ENCODE data around the gene IFI44. TPM values are rescaled to one million over a fixed set of nuclear protein-coding genes. Genes with fewer than 3 reads are reported as not detected.

IFI44 gene
- total and polyA plus RNA-seq, 2 of the 13 experiments (the other 11 are each of a cell fraction or from before 2014, with no cell fraction given): not detected

- TF ChIP-seq ZHX2 (IDR thresholded peaks at IDR 0.05; ENCODE audit: low read depth): no peak
- TF ChIP-seq ZHX2 (CRISPR knock-in tag; IDR thresholded peaks at IDR 0.05; ENCODE audit: borderline replicate concordance): no peak
- TF ChIP-seq, protein P1, sequence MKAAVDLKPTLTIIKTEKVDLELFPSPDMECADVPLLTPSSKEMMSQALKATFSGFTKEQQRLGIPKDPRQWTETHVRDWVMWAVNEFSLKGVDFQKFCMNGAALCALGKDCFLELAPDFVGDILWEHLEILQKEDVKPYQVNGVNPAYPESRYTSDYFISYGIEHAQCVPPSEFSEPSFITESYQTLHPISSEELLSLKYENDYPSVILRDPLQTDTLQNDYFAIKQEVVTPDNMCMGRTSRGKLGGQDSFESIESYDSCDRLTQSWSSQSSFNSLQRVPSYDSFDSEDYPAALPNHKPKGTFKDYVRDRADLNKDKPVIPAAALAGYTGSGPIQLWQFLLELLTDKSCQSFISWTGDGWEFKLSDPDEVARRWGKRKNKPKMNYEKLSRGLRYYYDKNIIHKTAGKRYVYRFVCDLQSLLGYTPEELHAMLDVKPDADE (CRISPR knock-in tag; IDR thresholded peaks at IDR 0.05): no peak
- peak; percentile 56; the same call in 1 of the 2 replicates for TF ChIP-seq ZNF556 (CRISPR knock-in tag; IDR thresholded peaks at IDR 0.05; ENCODE audit: borderline replicate concordance)
- TF ChIP-seq ZNF83 (CRISPR knock-in tag; IDR thresholded peaks at IDR 0.05; ENCODE audit: borderline replicate concordance): no peak
- no peak for TF ChIP-seq LBX2 (CRISPR knock-in tag; IDR thresholded peaks at IDR 0.05; ENCODE audit: borderline replicate concordance)
- no peak for TF ChIP-seq ATF7-NPFF (CRISPR knock-in tag; IDR thresholded peaks at IDR 0.05; ENCODE audit: low read depth)
- TF ChIP-seq, protein P2, sequence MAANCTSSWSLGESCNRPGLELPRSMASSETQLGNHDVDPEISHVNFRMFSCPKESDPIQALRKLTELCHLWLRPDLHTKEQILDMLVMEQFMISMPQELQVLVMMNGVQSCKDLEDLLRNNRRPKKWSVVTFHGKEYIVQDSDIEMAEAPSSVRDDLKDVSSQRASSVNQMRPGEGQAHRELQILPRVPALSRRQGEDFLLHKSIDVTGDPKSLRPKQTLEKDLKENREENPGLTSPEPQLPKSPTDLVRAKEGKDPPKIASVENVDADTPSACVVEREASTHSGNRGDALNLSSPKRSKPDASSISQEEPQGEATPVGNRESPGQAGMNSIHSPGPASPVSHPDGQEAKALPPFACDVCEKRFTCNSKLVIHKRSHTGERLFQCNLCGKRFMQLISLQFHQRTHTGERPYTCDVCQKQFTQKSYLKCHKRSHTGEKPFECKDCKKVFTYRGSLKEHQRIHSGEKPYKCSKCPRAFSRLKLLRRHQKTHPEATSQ (CRISPR knock-in tag; IDR thresholded peaks at IDR 0.05; ENCODE audit: borderline replicate concordance): no peak
- TF ChIP-seq FOXC1 (CRISPR knock-in tag; IDR thresholded peaks at IDR 0.05; ENCODE audit: borderline replicate concordance): 0 out of 2 replicates have a peak, but pooled peaks have one; percentile 27
- TF ChIP-seq ZMYM3 (CRISPR knock-in tag; IDR thresholded peaks at IDR 0.05): peak; percentile 28; the same call in 1 of the 2 replicates
- TF ChIP-seq ZNF558 (CRISPR knock-in tag; IDR thresholded peaks at IDR 0.05; ENCODE audit: borderline replicate concordance): no peak
- TF ChIP-seq SALL1 (CRISPR knock-in tag; IDR thresholded peaks at IDR 0.05): peak; percentile 60; the same call in 1 of the 2 replicates
- TF ChIP-seq HOXA3 (CRISPR knock-in tag; IDR thresholded peaks at IDR 0.05): peak; percentile 81
- no peak for TF ChIP-seq NCOR1 (IDR thresholded peaks at IDR 0.05; ENCODE audit: borderline replicate concordance, low read length)
- peak; percentile 42; the same call in 1 of the 2 replicates for TF ChIP-seq DR1 (CRISPR knock-in tag; IDR thresholded peaks at IDR 0.05)
- TF ChIP-seq, protein P3, sequence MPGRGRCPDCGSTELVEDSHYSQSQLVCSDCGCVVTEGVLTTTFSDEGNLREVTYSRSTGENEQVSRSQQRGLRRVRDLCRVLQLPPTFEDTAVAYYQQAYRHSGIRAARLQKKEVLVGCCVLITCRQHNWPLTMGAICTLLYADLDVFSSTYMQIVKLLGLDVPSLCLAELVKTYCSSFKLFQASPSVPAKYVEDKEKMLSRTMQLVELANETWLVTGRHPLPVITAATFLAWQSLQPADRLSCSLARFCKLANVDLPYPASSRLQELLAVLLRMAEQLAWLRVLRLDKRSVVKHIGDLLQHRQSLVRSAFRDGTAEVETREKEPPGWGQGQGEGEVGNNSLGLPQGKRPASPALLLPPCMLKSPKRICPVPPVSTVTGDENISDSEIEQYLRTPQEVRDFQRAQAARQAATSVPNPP (CRISPR knock-in tag; IDR thresholded peaks at IDR 0.05): no peak
- peak; percentile 38; the same call in 1 of the 2 replicates for TF ChIP-seq ELF1 (CRISPR knock-in tag; IDR thresholded peaks at IDR 0.05)
- TF ChIP-seq ZNF644 (CRISPR knock-in tag; IDR thresholded peaks at IDR 0.05; ENCODE audit: low read depth): 0 out of 2 replicates have a peak, but pooled peaks have one; percentile 67
- TF ChIP-seq ZNF619 (CRISPR knock-in tag; IDR thresholded peaks at IDR 0.05): no peak
- no peak for TF ChIP-seq ZNF782 (CRISPR knock-in tag; IDR thresholded peaks at IDR 0.05; ENCODE audit: borderline replicate concordance)
- peak; percentile 69 for TF ChIP-seq ZFY (CRISPR knock-in tag; IDR thresholded peaks at IDR 0.05)
These were observed 41.7 kb upstream of the IFI44 start (continued) for GRCh38 chr1:78607944-78608343.

Data from HepG2 (cell line).